Naive B cell (primary cell): ENCODE measurements around the gene CST6. TPM values are rescaled to one million over a fixed set of nuclear protein-coding genes. Genes with fewer than 3 reads are reported as not detected.

Source experiments
- ATAC-seq, 2 donors: fragments of 150-1000 bp; cut with Tn5 transposase; 2 replicates each; pipeline ENCODE4 v1.10.0; 2021; ENCODE audit warnings: low read depth in 2 of 2, mild to moderate bottlenecking in 2 of 2, moderate library complexity in 2 of 2
- DNase-seq: peaks from one replicate; pipeline ENCODE4 v3.0.0; 2022
- H3K27ac Mint-ChIP-seq, 6 donors: one replicate each; pipeline ENCODE4 v1.8.0; 2020 to 2022; ENCODE audit warnings: mild to moderate bottlenecking in 6 of 6, mixed read lengths in 6 of 6, moderate library complexity in 5 of 6, inconsistent platforms in 2 of 6
- H3K27me3 Mint-ChIP-seq, 3 donors: one replicate each; pipeline ENCODE4 v1.8.0; 2021 to 2022; ENCODE audit warnings: mixed read lengths in 3 of 3, mild to moderate bottlenecking in 1 of 3
- H3K36me3 Mint-ChIP-seq, 2 donors: one replicate each; pipeline ENCODE4 v1.8.0; 2020 to 2022; ENCODE audit warnings: mixed read lengths in 2 of 2, inconsistent platforms in 1 of 2, mild to moderate bottlenecking in 1 of 2
- H3K4me1 Mint-ChIP-seq, 3 donors: one replicate each; pipeline ENCODE4 v1.8.0; 2020 to 2022; ENCODE audit warnings: mixed read lengths in 3 of 3, inconsistent platforms in 1 of 3, mild to moderate bottlenecking in 1 of 3, moderate library complexity in 1 of 3
- H3K4me3 Mint-ChIP-seq, 8 donors: one replicate each; pipeline ENCODE4 v1.8.0; 2020 to 2022; ENCODE audit warnings: mild to moderate bottlenecking in 8 of 8, mixed read lengths in 8 of 8, moderate library complexity in 8 of 8, inconsistent platforms in 2 of 8
- H3K9me3 Mint-ChIP-seq, 7 donors: one replicate each; pipeline ENCODE4 v1.8.0; 2020 to 2022; ENCODE audit warnings: mixed read lengths in 7 of 7, mild to moderate bottlenecking in 5 of 7, inconsistent platforms in 2 of 7, moderate library complexity in 1 of 7
- polyA plus RNA-seq, 6 donors: library from polyadenylated mRNA; unstranded; fragments of 300-500 nt; fragmentation: Illumina TruSeq; gene quantifications; one replicate each; pipeline ENCODE4 v1.2.3, GENCODE V29; 2021; ENCODE audit warnings: low read depth in 6 of 6

Gene CST6
- polyA plus RNA-seq, 6 donors from 2014 or later, result not detected

DNA sequence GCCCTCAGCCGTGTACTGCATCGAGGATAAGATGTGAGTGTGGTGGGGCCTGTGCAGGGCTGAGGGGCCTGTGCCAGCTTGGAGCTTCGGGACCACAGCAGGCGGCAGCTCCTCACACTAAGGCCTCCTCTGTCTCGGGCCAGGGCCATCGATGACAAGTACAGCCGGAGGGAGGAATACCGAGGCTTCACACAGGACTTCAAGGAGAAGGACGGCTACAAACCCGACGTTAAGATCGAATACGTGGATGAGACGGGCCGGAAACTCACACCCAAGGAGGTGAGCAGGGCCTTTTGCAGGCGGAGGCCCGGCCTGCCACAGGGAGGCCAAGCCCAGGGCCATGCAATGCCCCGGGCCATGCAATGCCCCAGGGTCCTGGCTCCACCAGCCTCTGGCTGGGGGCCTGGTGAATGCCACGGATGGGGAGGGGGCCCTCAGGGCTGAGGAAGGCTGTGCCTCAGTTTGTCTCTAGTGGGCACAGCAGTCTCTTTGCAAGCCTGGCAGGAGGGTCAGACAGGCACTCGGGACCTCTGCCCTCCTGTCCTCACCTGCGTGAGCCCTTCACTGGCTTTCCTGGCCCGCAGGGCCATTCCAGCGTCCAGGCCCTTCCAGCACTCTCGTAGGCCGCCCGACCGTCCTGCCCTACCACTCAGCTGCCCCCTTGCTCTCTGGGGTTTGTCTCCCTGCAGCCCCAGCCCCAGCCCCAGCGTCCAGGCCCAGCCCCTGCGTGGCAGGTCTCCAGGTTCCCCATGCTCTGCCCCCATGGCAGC, 34.0 kb upstream of the CST6 start:
- no peaks in the 10 kb centered on the region for H3K27me3 Mint-ChIP-seq
- no peaks in the 10 kb centered on the region for H3K9me3 Mint-ChIP-seq
- no peak overlapping the region for H3K4me3 Mint-ChIP-seq
- H3K4me1 Mint-ChIP-seq, result peaks cover 0 to 17% (median 16%) of the 10 kb centered on the region in 3 donors
- ATAC-seq (no peak), DNase-seq (no peak)
- H3K36me3 Mint-ChIP-seq, result peaks cover 9 to 18% of the 10 kb centered on the region in 2 donors
- peak overlapping the region in 3 of 6 donors; percentile 57 to 80 (median 76) for H3K27ac Mint-ChIP-seq

GRCh38 chr11:65978391-65979238, 33.2 kb upstream of the CST6 start:
- DNase-seq (no peak), ATAC-seq (no peak)
- Mint-ChIP-seq H3K4me1 (peaks cover 0 to 16% (median 13%) of the 10 kb centered on the region in 3 donors), H3K27me3 (no peaks in the 10 kb centered on the region), H3K27ac (peak overlapping the region in 1 of 6 donors; percentile 80), H3K9me3 (no peaks in the 10 kb centered on the region), H3K36me3 (peaks cover 2 to 11% of the 10 kb centered on the region in 2 donors), H3K4me3 (peak overlapping the region in 1 of 8 donors; percentile 42)

GRCh38 chr11:65979261-65979759, 32.5 kb upstream of the CST6 start:
- DNase-seq (no peak), ATAC-seq (no peak)
- Mint-ChIP-seq H3K9me3 (no peaks in the 10 kb centered on the region), H3K36me3 (peaks cover 0 to 11% of the 10 kb centered on the region in 2 donors), H3K27ac (peak overlapping the region in 2 of 6 donors; percentile 23 to 42), H3K27me3 (no peaks in the 10 kb centered on the region), H3K4me1 (peaks cover 0 to 16% (median 13%) of the 10 kb centered on the region in 3 donors), H3K4me3 (no peak overlapping the region)

- ATAC-seq (peak in 1 of 2 donors; percentile 22), DNase-seq (no peak)
- Mint-ChIP-seq H3K4me1 (peaks cover 0 to 7% (median 5%) of the 10 kb centered on the region in 3 donors), H3K27ac (peak overlapping the region in 1 of 6 donors; percentile 36), H3K9me3 (no peaks in the 10 kb centered on the region), H3K27me3 (no peaks in the 10 kb centered on the region), H3K4me3 (no peak overlapping the region), H3K36me3 (peaks cover 0 to under 1% of the 10 kb centered on the region in 2 donors)
Observed at GRCh38 chr11:65981101-65981740, 30.6 kb upstream of the CST6 start.

DNA sequence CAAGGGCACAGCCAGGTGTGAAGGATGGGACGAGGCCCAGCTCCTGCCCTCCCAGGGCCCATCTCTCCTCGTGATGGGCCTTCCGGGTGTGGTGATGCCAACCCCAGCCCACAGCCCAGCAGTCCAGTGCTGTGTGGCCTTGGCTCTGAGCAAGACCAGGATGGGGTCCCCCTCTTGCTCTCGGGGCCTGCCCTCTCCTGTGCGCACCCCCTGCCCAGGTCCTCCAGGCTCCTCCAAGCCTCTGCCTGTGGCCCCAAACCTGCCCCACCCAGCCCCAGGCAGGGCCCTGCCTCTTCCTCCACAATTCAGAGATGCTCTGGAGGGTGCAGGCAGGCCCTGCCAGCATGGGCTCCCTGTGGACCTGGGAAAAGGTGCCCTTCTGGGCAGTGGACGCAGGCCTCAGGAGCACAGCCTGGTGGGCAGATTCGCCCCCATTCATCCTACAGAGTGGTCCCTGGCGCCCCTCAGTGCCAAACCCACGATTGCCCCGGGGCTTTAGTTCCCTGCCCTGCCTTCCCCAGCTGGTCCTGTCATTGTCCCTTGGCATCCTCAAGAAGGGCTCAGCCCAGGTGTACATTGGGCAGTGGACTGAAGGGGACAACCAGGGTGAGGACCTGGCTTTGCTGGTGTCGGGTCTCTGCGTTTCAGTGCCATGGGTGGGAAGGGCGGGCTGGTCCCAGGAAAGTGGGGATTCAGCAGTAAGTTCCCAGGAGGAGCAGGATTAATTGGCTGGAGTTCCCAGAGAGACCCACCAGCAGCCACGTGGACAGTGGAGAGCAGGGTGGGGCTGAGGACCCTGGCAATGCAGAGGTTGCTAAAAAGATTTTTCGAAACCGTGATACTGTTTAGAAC, 29.6 kb upstream of the CST6 start:
- Mint-ChIP-seq H3K27ac (no peak overlapping the region), H3K27me3 (no peaks in the 10 kb centered on the region), H3K4me1 (peaks cover 0 to 4% (median 1%) of the 10 kb centered on the region in 3 donors), H3K9me3 (no peaks in the 10 kb centered on the region), H3K4me3 (no peak overlapping the region), H3K36me3 (no peaks in the 10 kb centered on the region)
- DNase-seq (no peak), ATAC-seq (no peak)

GRCh38 chr11:65982824-65983588, 28.8 kb upstream of the CST6 start:
- Mint-ChIP-seq H3K27me3 (no peaks in the 10 kb centered on the region), H3K4me1 (peaks cover 0 to 2% (median 2%) of the 10 kb centered on the region in 3 donors), H3K4me3 (no peak overlapping the region), H3K36me3 (no peaks in the 10 kb centered on the region), H3K27ac (peak overlapping the region in 1 of 6 donors; percentile 81), H3K9me3 (no peaks in the 10 kb centered on the region)
- DNase-seq (no peak), ATAC-seq (no peak)

DNA sequence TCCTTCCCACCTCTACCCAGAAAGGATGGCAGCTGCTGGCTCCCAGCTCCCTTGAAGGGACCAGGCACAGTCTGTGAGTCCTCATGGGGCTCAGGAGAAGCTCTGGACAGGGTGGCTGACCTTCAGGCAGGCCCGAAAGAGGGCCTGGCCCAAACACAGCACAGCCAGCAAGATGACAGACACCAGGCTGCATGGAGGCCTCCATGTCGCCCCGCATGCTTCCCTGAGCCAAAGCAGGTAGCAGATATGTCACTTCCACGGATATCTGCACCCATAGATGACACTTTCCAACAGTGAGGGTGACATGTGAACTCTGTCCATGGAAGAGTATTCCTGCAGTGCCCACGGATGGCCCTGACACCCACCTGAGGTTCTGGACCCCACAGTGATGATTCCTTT, 28.2 kb upstream of the CST6 start:
- no peak overlapping the region for H3K27ac Mint-ChIP-seq
- no peaks in the 10 kb centered on the region for H3K9me3 Mint-ChIP-seq

DNA sequence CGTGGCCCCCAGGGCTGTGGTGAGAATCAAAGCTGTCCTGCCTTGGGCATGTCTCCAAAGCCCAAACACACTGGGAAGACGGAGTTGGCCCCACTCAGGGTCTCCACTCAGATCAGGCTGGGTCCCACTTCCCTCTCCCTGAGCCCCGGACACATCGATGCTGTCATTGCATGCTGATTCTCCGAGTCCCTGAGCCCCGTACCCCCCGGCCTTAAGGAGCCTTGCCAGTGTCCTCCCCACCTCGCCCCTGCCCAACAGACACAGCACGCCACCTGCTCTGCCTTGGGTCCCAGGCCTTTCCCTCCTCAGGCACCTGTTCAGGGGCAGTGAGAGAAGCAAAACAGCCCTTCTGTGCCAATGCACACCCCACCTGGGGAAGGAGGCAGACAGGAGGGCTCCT, 24.5 kb upstream of the CST6 start:
- no peak for ATAC-seq
- H3K36me3 Mint-ChIP-seq, result no peaks in the 10 kb centered on the region

More for the DNA sequence above, 28.2 kb upstream of the CST6 start:
- Mint-ChIP-seq H3K4me1 (peaks cover 0 to 4% (median 3%) of the 10 kb centered on the region in 3 donors), H3K36me3 (no peaks in the 10 kb centered on the region), H3K27me3 (no peaks in the 10 kb centered on the region), H3K4me3 (no peak overlapping the region)
- DNase-seq (no peak), ATAC-seq (no peak)

GRCh38 chr11:65988791-65989592, 22.8 kb upstream of the CST6 start:
- Mint-ChIP-seq H3K27me3 (no peaks in the 10 kb centered on the region), H3K36me3 (no peaks in the 10 kb centered on the region), H3K4me3 (peak overlapping the region in 1 of 8 donors; percentile 2), H3K4me1 (peaks cover 7 to 14% (median 11%) of the 10 kb centered on the region in 3 donors), H3K9me3 (no peaks in the 10 kb centered on the region), H3K27ac (peak overlapping the region; percentile 59 to 92 (median 86))
- ATAC-seq (peak; percentile 96), DNase-seq (peak; percentile 92)

More for the DNA sequence above, 24.5 kb upstream of the CST6 start:
- Mint-ChIP-seq H3K4me1 (peaks cover 7 to 14% (median 11%) of the 10 kb centered on the region in 3 donors), H3K27ac (peak overlapping the region in 1 of 6 donors; percentile 33), H3K27me3 (no peaks in the 10 kb centered on the region), H3K9me3 (no peaks in the 10 kb centered on the region), H3K4me3 (no peak overlapping the region)
- no peak for DNase-seq

DNA sequence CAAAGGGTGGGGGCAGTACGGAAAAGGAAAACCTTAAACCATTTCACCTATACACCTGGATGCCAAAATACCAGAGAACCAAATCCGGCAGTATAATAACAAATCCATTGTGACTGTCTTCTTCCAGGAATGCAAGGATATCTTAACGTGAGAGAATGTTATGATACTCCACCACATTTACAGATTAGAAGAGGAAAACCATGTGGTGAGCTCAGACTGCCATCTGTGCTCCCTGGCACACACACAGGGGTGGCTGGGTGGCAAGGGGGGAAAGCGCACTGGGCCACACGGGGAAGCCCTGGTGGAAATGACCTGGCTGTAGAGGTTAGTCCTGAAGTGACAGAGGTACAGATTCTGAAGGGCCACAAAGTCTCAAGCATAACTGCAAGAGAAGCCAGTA, 19.8 kb upstream of the CST6 start:
- Mint-ChIP-seq H3K36me3 (peaks cover 6 to 7% of the 10 kb centered on the region in 2 donors), H3K27me3 (no peaks in the 10 kb centered on the region), H3K4me3 (no peak overlapping the region), H3K4me1 (peaks cover 7 to 17% (median 11%) of the 10 kb centered on the region in 3 donors), H3K9me3 (no peaks in the 10 kb centered on the region), H3K27ac (peak overlapping the region in 1 of 6 donors; percentile 86)
- DNase-seq, result no peak
- ATAC-seq, result no peak

- Mint-ChIP-seq H3K27ac (peak overlapping the region in 4 of 6 donors; percentile 25 to 82 (median 60)), H3K36me3 (peaks cover 17 to 23% of the 10 kb centered on the region in 2 donors), H3K4me1 (peaks cover 24 to 30% (median 30%) of the 10 kb centered on the region in 3 donors), H3K9me3 (no peaks in the 10 kb centered on the region), H3K4me3 (peak overlapping the region in 1 of 8 donors; percentile 94), H3K27me3 (no peaks in the 10 kb centered on the region)
- DNase-seq (no peak), ATAC-seq (no peak)
Observed at GRCh38 chr11:65997286-65997685, 14.5 kb upstream of the CST6 start.
